ENCODE data around the gene AGPAT3. TPM values are rescaled to one million over a fixed set of nuclear protein-coding genes. Genes with fewer than 3 reads are reported as not detected.

The AGPAT3 gene
- polyA plus RNA-seq, 6 donors from 2014 or later: 6.4 to 11.9 (median 8.1) TPM

DNA sequence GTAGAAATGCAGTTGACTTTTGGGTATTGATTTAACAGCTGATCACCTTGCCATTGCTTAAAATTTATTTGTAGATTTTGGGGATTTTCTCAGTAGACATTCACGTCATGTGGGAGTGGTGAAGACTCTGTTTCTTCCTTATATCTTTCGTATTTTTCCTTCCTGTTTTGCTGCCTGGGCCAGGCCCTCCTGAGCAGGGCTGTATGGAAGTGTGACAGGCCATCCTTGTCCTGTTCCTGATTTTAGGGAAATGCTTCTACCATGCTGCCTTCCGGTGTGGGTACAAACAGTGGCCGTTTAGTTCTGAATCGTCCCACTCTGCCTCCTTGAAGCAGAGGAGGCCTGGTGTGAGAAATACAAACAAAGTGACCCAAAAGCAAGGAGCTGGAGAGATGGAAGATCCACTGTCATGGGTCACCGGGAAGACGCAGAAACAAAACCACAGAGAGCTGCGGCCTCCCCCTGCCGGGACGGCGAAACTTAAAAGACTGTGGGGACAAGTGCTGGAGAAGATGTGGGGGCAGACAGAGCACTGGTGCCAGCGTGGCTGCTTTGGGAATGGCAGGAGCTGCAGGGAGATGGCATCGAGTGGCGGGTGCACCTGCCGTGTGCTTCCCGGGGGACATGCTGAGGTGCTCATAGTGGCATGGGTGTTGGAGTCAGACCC, 7.6 kb downstream of the AGPAT3 start:
- H3K27ac Mint-ChIP-seq: peak overlapping the region in 1 of 6 donors; percentile 85

DNA sequence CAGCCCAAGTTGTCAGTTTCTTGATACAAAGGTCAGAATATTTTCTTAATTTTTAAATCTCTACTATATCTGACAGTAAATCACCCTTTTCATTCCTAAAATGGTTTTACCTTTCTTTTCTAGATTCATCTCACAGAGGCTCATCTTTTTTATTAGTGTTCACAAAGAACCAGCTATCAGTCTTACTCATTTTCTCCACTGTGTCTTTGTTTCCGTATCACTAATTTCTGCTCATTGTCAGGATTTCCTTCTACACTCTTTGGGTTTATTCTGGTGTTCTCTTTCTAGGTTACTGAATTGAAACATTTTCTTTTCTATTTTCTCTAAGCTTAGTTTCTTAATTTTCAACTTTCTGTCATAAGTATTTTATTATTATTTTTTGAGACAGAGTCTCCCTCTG, 8.7 kb downstream of the AGPAT3 start:
- DNase-seq (no peak), ATAC-seq (ENCODE audit: low read depth in 2 of 2) (no peak)
- Mint-ChIP-seq H3K27me3 (no peaks in the 10 kb centered on the region), H3K36me3 (peaks cover 0 to 23% of the 10 kb centered on the region in 2 donors), H3K9me3 (peaks cover 0 to 9% (median 4%) of the 10 kb centered on the region in 7 donors), H3K4me3 (no peak overlapping the region), H3K27ac (peak overlapping the region in 1 of 6 donors; percentile 1), H3K4me1 (peaks cover 22 to 34% (median 23%) of the 10 kb centered on the region in 3 donors)

More for the DNA sequence above, 7.6 kb downstream of the AGPAT3 start:
- Mint-ChIP-seq H3K4me1 (peaks cover 16 to 38% (median 18%) of the 10 kb centered on the region in 3 donors), H3K27me3 (no peaks in the 10 kb centered on the region), H3K9me3 (peaks cover 0 to 9% (median 4%) of the 10 kb centered on the region in 7 donors), H3K4me3 (no peak overlapping the region), H3K36me3 (peaks cover 0 to 16% of the 10 kb centered on the region in 2 donors)
- no peak for DNase-seq
- no peak for ATAC-seq (ENCODE audit: low read depth in 2 of 2)

DNA sequence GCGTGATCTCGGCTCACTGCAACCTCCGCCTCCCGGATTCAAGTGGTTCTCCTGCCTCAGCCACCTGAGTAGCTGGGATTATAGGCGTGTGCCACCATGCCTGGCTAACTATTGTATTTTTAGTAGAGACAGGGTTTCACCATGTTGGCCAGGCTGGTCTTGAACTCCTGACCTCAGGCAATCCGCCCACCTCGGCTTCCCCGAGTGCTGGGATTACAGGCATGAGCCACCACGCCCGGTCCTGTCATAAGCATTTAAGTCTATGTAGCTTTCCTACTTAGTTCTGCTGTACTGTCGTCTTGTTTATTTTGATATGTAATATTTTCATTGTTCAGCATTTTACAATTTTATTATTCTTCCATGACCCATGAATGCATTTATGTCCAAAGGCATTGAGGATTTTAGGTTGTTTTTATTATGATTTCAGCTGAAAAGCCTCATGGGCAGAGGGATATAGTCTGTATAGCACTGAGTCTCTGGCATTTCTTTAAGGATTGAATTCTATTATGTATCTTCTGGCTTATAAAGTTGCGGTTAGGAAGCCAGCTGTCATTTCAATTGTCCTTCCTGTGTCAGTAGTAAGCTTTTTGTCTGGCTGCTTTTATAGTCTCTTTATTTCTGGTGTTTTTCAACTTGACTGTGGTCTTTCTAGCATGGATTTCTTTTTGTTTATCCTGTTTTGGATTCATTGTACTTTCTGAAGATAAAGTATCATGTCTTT, 9.2 kb downstream of the AGPAT3 start:
- H3K27me3 Mint-ChIP-seq: no peaks in the 10 kb centered on the region
- H3K4me3 Mint-ChIP-seq: no peak overlapping the region
- ATAC-seq (ENCODE audit: low read depth in 2 of 2): no peak

DNA sequence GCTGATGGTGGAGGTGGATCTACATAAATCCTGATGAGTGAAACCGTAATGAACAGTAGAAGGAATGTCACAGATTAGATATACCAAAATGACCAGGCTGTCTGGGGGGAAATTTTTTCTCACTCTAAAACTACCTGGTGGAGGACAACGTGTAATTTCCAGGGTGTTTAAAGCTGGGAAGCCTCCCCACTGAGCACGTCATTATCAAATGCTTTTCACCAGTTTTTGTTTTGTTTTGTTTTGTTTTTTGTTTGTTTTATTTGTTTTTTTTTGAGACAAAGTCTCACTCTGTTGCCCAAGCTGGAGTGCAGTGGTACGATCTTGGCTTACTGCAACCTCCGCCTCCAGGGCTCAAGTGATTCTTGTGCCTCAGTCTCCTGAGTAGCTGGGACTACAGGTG, 11.6 kb downstream of the AGPAT3 start:
- DNase-seq (no peak), ATAC-seq (ENCODE audit: low read depth in 2 of 2) (no peak)
- peaks cover 0 to 23% of the 10 kb centered on the region in 2 donors for H3K36me3 Mint-ChIP-seq
- H3K27ac Mint-ChIP-seq: no peak overlapping the region
- peaks cover 28 to 33% (median 28%) of the 10 kb centered on the region in 3 donors for H3K4me1 Mint-ChIP-seq
- no peaks in the 10 kb centered on the region for H3K27me3 Mint-ChIP-seq
- H3K4me3 Mint-ChIP-seq: no peak overlapping the region
- peaks cover 0 to 9% (median 4%) of the 10 kb centered on the region in 7 donors for H3K9me3 Mint-ChIP-seq

More for the DNA sequence above, 9.2 kb downstream of the AGPAT3 start:
- no peak for DNase-seq
- Mint-ChIP-seq H3K36me3 (peaks cover 0 to 23% of the 10 kb centered on the region in 2 donors), H3K27ac (peak overlapping the region in 1 of 6 donors; percentile 1), H3K4me1 (peaks cover 16 to 30% (median 21%) of the 10 kb centered on the region in 3 donors), H3K9me3 (peaks cover 0 to 9% (median 4%) of the 10 kb centered on the region in 7 donors)

DNA sequence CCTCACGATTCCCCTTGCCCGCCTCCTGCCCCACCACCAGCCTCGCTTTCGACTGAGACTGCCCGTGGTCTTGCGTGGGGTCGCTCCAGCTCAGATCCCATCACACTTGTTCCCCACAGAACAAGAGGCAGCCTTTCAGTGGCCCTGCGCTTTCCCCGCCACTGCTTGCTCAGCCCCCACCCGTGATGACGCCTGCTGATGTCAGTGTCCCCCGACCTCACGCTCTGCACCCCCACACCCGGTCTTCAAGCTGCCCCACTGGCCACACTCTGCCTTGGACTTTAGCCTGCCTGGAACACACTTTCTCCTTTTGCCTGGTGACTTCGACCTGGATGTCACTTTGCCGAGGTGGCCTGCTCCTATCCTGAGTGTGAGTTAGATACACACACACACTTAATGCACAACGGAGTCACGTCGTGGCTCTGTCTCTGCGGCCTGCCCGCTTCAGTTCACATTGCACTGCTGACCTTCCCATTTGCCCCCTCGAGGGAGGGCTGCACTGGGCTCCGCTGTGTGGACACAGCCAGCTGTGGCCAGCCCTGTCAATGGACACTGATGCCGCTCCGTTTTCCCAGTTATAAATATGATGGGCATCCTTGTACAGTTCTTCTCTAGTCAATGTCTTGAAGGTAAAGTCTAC, 13.0 kb downstream of the AGPAT3 start:
- H3K9me3 Mint-ChIP-seq: peaks cover 0 to 9% (median 4%) of the 10 kb centered on the region in 7 donors
- H3K4me1 Mint-ChIP-seq: peaks cover 24 to 33% (median 24%) of the 10 kb centered on the region in 3 donors
- no peak overlapping the region for H3K27ac Mint-ChIP-seq
- no peak for ATAC-seq (ENCODE audit: low read depth in 2 of 2)
- no peaks in the 10 kb centered on the region for H3K27me3 Mint-ChIP-seq
- peak overlapping the region in 1 of 8 donors; percentile 37 for H3K4me3 Mint-ChIP-seq
- peaks cover 0 to 15% of the 10 kb centered on the region in 2 donors for H3K36me3 Mint-ChIP-seq
- no peak for DNase-seq

DNA sequence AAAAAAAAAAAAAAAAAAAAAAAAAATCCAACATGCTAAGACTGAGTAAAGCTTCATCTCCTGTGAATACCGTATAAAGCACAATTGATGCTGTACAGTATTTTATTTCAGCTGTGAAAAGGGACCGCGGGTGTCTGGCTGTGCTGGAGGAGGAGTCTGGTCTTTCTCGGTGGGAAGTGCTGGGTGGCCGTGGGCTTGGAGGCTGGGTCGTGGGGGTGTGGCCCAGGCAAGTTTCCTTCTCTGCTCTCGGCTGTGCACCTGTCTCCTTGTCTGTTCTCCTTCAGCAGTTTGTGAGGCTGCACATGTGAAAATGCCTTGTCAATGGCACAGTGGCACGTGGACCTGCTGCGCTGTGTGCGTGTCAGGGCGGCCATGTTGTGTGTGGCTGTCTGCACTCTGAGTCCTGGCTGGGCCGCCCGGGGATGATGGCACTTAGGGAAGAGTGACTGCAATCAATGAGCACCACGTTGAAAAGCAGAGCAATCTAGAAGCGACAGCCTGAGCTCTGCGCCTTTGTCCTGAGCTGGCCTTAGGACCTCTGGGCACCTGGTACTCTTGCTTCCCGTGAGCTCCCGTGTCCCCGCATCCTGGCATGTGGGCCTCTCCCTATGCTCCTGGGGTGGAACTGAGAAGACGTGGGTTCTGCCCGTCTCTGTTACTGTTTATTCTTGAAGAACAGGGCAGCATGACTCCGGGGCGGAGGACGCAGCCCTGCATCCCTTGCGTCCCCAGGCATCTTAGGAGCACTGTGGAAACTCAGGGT, 14.5 kb downstream of the AGPAT3 start:
- DNase-seq: no peak
- Mint-ChIP-seq H3K4me1 (peaks cover 32 to 38% (median 37%) of the 10 kb centered on the region in 3 donors), H3K27ac (no peak overlapping the region), H3K36me3 (peaks cover 0 to 15% of the 10 kb centered on the region in 2 donors), H3K27me3 (no peaks in the 10 kb centered on the region), H3K4me3 (no peak overlapping the region), H3K9me3 (peaks cover 0 to 9% (median 4%) of the 10 kb centered on the region in 7 donors)
- no peak for ATAC-seq (ENCODE audit: low read depth in 2 of 2)

DNA sequence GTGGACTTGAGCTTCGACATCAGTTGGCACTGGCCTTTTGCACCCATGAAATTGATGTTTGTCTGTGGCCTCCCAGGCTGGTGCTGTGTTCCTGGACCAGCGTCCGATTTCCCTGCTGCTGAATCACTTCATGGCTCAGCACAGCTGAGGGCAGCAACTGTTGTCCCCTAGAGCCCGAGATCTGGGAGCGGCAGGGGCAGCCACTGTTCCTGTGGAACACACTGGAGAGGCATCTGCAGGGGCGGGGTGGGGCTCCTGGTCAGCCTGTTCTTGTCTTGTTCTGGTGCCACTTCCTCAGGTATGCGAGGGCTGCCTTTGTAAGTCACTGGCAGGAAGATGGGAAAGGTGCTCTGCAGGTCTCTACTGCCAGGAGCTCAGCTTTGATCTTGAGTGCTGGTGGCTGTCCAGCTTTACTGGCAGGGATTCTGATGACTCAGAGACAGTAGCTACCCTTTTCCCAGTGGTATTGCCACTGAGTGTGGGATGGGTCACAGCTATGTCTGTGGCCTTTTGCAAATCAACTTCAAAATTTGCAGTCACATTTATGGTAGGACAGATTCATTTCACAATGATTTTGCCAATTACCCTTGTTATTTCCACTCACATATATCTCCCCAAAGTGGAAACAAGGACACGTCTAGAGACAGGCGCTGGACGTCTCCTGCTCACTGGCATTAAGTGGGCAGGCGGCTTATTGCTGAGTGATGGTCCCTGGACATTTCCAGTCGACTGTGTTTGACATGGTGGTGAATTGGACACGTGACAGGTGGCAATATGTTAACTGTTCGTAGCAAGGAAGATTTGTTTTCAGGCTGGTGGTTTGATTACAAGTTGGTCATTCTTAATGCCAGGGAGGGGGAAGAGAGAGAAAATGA, 15.3 kb downstream of the AGPAT3 start:
- Mint-ChIP-seq H3K9me3 (peaks cover 0 to 7% (median 2%) of the 10 kb centered on the region in 7 donors), H3K4me1 (peaks cover 34 to 43% (median 38%) of the 10 kb centered on the region in 3 donors), H3K4me3 (no peak overlapping the region), H3K27ac (no peak overlapping the region), H3K36me3 (peaks cover 0 to 11% of the 10 kb centered on the region in 2 donors), H3K27me3 (no peaks in the 10 kb centered on the region)
- ATAC-seq (ENCODE audit: low read depth in 2 of 2) (no peak), DNase-seq (no peak)

DNA sequence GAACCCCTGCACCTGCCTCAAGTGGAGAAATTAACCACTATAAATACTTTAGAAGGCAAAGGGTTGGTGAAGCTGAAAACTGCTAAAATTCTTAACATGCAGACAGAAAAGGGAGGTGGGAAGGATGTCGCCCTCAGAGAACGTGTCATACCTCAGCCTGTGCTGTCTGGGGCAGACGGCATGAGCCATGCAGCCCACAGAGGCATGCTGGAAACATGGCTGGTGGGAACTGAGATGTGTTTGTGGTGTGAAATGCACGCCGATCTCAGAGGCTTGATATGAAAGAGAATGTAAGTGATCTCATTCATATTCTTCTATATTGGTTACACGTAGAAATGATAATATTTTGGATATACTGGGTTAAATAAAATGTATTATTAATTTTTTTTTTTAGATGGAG, 16.3 kb downstream of the AGPAT3 start:
- H3K36me3 Mint-ChIP-seq: peaks cover 0 to 7% of the 10 kb centered on the region in 2 donors
- H3K4me3 Mint-ChIP-seq: no peak overlapping the region
- DNase-seq (no peak), ATAC-seq (ENCODE audit: low read depth in 2 of 2) (no peak)
- no peaks in the 10 kb centered on the region for H3K27me3 Mint-ChIP-seq
- H3K4me1 Mint-ChIP-seq: peaks cover 32 to 43% (median 38%) of the 10 kb centered on the region in 3 donors
- no peak overlapping the region for H3K27ac Mint-ChIP-seq
- no peaks in the 10 kb centered on the region for H3K9me3 Mint-ChIP-seq

DNA sequence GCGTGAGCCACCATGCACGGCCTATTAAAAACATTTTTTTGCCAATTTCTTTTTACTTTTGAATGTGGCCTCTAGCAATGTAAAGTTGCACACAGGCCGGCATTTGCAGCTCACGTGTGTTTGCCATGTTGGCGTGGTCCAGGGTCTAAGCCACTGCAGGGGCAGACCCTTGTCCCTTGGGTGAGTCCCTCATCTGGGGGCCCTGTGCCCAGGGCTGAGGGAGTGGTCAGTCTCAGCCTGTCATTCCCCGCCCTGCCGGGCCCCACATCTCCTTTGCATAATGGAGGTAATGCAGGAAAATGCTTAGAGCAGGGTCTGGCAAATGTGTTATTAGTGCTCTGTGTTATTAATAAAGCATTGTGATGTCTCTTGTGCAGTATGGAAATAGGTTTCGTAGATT, 16.9 kb downstream of the AGPAT3 start:
- DNase-seq (no peak), ATAC-seq (ENCODE audit: low read depth in 2 of 2) (no peak)
- peaks cover 0 to 7% of the 10 kb centered on the region in 2 donors for H3K36me3 Mint-ChIP-seq
- peaks cover 37 to 43% (median 42%) of the 10 kb centered on the region in 3 donors for H3K4me1 Mint-ChIP-seq
- no peaks in the 10 kb centered on the region for H3K9me3 Mint-ChIP-seq
- no peak overlapping the region for H3K4me3 Mint-ChIP-seq
- H3K27me3 Mint-ChIP-seq: no peaks in the 10 kb centered on the region
- H3K27ac Mint-ChIP-seq: peak overlapping the region in 1 of 6 donors; percentile 44

DNA sequence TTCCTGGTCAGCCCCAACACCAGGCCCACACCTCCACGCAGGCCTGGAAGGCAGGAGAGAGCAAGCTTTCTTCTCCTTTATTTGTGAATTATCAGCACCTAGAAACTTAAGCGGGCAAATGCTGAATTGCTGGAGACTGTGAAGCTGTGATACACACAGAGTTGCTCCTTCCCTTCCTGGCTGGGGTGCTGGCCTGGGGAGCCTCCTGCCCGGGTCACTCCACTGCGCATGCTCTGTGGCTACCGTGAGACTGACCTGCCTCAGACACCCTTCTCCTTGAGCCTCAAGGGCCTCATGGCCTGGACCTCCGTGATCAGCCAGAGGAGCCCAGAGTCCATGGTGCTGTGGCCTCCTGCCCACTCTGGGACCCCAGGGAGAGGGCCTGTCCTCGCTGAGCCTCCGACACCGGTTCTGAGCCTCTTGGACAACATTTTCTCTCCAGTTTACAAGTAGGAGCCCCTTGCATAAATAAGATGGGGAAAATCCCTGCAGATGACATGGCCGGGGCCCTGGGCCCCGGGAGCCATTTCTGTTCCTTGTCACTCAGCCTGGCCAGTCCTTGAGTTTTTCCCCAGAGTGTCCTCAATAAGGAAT, 18.0 kb downstream of the AGPAT3 start:
- no peak overlapping the region for H3K4me3 Mint-ChIP-seq
- ATAC-seq (ENCODE audit: low read depth in 2 of 2): no peak
- no peaks in the 10 kb centered on the region for H3K27me3 Mint-ChIP-seq
- no peaks in the 10 kb centered on the region for H3K9me3 Mint-ChIP-seq
- DNase-seq: no peak
- H3K27ac Mint-ChIP-seq: peak overlapping the region in 1 of 6 donors; percentile 71
- peaks cover 0 to 5% of the 10 kb centered on the region in 2 donors for H3K36me3 Mint-ChIP-seq
- H3K4me1 Mint-ChIP-seq: peaks cover 34 to 39% (median 38%) of the 10 kb centered on the region in 3 donors

DNA sequence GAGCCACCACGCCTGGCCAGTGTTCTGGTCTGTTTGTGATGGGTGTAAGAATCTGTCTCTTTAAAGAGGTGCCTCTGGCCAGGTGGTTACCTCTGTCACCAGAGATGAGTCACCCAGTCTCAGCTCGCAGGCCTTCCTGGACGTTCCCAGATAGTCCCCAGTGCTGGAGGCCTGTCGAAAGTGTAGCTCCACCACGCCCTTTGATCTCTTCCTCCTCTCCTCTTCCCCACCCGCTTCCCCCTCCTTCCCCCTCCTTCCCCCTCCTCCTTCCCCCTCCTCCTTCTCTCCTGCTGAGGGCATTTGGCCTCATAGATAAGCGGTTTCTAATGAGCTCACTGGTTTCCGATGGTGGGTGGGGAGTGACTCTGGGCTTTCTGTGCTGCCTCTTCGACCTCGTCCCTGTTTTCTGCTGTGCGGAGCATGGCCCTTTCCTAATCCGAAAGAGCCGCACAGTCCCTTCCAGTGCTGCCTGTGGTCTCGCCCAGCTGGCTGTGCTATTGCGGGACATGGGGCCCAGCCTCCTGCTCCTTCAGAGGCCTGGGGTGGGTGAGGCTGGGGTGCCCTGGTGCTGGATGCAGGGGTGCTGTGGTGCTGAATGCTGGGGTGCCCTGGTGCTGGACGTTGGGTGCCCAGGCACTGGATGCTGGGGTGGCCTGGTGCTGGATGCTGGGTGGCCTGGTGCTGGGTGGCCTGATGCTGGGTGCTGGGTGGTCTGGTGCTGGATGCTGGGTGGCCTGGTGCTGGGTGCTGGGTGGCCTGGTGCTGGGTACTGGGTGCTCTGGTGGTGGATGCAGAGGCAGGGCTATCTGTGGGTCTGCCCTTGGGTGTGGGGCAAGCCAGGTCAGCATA, 19.2 kb downstream of the AGPAT3 start:
- Mint-ChIP-seq H3K4me1 (peaks cover 30 to 39% (median 34%) of the 10 kb centered on the region in 3 donors), H3K36me3 (no peaks in the 10 kb centered on the region), H3K4me3 (peak overlapping the region in 2 of 8 donors; percentile 44 to 63), H3K27ac (peak overlapping the region in 4 of 6 donors; percentile 49 to 69 (median 64)), H3K9me3 (no peaks in the 10 kb centered on the region), H3K27me3 (no peaks in the 10 kb centered on the region)
- no peak for DNase-seq
- ATAC-seq (ENCODE audit: low read depth in 2 of 2): no peak
